Fibroblast of gingiva (primary cell): ENCODE measurements around the gene PTH1R.

Source experiments
- DNase-seq: peaks from one replicate; pipeline ENCODE4 v3.0.0-alpha.2; 2011; ENCODE audit warnings: low read depth

Gene PTH1R

GRCh38 chr3:46883054-46883829 lies 5.7 kb downstream of the PTH1R start:
- DNase-seq = peak; percentile 25

DNA sequence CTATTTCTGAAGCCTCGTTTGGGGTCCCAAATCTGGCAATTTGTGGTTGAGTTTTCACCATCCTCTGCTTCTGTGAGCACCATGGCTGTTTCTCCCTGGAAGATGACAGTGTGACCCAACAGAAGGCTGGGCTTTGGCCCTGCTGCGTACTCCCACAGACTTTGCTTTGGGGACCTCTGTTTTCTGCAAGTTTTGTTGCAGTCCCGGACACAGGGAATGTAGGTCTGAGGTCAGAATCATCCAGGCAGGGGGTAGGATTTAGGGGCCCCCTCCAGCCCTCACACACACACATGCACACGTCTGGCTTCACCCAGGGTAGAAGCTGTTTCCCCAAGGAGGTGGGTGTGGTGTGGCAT lies 6.3 kb downstream of the PTH1R start:
- no peak for DNase-seq

GRCh38 chr3:46884427-46884826 lies 6.9 kb downstream of the PTH1R start:
- DNase-seq = no peak

DNA sequence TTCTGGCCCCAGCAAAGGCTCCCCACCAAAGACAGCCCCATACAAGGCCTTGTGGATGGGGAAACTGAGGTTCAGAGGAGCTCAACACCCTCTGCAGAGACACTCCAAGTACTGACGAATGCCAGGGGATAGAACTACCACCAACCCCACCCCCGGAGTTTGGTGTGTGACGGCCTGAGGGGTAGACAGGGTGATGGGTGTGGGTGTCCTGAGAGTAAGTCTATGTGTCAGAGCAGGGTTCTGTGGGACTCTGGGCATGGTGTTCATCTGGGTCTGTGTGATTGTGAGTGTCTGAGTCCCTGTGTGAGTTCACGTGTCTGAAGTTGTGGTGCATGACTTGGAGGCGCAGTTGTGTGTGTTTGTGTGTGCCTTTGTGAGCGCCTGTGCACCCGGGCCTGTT lies 7.4 kb downstream of the PTH1R start:
- no peak for DNase-seq

DNA sequence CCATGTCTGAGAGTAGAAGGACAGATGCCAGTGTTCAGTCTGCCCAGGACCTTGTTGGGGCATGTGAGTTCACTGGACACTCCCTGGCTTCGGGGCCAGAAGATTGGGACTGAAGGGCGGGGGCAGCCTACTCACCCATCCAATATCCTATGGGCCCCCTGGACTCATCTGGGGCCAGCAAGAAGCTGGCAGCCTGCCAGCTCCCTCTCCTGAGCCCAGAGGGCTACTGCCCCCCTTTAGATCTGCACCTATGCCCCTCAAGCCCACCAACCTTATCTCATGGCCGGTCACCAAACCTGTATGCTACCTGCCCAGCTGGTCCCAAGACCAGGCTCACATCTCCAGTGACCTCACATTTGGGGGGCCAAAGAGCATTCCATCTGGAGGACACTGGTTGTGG lies 8.1 kb downstream of the PTH1R start:
- no peak for DNase-seq

DNA sequence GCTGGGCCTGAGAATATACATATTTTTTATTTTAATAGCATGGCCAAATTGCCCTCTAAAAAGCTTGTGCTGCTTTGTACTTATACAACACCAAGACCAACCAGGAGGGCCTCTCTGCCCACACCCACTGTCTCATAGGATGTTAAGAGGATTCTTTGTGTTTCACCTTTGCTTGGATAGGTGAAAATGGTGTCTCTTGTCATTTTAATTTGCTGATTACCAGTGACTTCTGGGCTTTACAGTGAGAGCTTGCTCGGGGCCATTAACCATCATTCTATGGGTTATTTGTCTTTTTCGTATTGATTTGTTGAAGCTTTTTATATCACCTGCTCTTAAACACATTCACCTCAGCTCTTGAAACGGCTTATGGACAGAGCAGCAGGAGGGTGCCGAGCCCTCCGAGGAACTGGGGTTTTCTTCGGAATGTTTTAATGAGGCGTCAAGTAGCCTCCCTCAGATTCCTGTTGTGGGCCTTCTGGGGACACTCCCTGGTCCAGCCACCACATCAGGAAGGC lies 10.5 kb downstream of the PTH1R start:
- no peak for DNase-seq

DNA sequence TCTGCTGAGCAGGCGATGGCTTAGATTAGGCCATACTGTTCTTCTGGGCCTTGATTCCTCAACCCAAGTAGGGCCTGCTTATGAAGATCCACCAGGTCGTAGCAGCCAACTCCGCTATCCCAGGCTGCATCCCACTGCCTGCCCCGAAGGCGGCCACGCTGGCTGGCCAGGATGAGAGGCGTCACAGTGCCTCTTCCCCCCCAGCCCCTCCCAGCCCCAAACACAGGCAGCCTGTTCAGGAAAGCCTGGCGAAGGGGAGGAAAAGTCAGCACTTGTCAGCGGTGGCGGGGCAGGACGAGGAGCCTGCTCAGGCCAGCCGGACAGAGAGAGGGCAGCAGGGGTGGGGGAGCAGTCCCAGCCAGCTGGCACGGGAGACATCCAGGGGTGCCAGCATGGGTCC lies 11.2 kb downstream of the PTH1R start:
- no peak for DNase-seq

GRCh38 chr3:46889381-46890110 lies 12.0 kb downstream of the PTH1R start:
- no peak for DNase-seq

- DNase-seq = no peak
Measured at GRCh38 chr3:46890132-46890531, 12.6 kb downstream of the PTH1R start.

DNA sequence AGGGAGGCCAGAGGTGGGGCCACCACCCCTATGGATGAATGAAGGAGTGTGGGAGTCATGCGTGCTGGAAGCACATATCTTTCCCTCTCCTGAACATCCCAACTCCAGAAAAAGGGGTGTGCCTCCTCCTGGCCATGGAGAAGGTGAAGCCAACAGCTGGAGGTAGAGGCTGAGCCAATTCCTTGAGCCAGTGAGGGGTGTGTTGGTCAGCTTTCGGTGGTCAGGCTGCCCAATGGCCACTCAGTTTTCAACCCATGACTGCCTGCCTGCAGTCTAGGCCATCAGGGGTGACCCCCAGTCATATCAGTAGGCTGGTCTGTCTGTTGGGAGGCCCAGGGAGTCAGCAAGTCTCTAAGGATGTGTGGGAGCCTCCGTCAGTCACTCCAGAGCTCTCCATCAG lies 13.6 kb downstream of the PTH1R start:
- no peak for DNase-seq

DNA sequence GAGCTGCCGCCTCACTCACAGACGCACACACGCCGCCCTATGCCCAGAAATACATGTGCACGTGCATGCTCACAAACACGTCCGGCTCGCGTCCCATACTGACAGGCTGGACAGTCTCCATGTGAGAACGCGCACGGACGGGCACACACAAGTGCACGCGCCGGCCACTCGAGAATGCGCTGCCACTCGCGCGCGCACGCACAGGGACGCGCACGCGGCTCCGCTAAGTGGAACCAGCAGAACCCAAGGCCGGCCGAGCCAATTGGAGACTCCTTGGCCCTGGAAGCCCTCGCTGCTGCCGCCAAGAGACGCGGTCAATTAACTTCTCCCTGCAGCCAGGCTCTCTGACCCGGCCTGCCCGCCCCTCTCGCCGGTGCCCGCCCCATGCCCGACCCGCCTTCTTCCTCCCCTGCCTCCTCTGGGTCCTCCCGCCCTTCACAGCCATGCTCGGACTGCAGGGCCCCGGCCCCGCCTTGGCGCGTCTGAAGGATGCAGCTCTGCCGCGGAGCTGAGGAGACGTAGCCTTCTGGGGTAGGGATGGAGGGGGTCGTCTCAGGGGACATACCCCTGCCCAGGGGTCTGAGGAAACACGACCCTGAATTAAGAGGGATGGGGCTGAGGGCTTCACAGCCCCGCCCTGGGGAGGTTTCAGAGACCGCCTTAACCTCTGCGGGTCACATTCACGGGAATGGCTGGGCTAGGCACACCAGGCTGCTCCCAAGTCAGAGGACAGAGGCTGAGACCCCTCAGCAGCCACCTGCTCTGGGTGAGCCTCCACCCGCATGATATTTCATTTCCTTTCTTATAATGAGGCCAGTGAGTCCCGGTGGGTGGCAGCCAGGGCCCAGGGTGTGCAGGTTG lies 15.0 kb downstream of the PTH1R start:
- DNase-seq = peak; percentile 86

GRCh38 chr3:46893146-46893748 lies 15.7 kb downstream of the PTH1R start:
- DNase-seq = no peak

- no peak for DNase-seq
Measured at GRCh38 chr3:46893763-46894162, 16.2 kb downstream of the PTH1R start.

GRCh38 chr3:46894256-46894655 lies 16.7 kb downstream of the PTH1R start:
- no peak for DNase-seq

GRCh38 chr3:46895204-46895660 lies 17.7 kb downstream of the PTH1R start:
- DNase-seq = peak; percentile 28

- no peak for DNase-seq
Measured at GRCh38 chr3:46895761-46896160, 18.2 kb downstream of the PTH1R start.

DNA sequence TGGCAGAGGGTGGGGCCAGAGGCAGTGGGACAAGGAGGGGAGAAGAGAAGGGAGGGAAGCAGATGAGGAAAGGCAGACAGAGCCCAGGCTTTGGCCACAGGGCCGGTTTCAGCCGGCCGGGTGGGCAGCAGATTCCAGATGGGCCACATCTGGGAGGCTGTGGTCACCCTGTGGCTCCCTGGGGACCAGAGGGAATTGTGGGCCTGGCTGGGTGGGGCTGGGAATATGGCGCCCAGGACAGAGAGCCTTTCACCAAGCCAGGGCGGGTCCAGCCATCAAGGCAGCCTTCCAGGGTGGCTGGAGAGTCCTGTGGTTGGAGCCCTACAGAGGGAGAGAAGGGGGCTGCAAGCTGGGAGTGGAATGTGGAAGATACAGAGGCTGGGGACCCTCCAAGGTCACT lies 18.9 kb downstream of the PTH1R start:
- DNase-seq = peak; percentile 13

GRCh38 chr3:46897031-46897430 lies 19.5 kb downstream of the PTH1R start:
- no peak for DNase-seq

GRCh38 chr3:46897829-46898320 lies 20.4 kb downstream of the PTH1R start:
- DNase-seq = no peak

GRCh38 chr3:46898321-46899150 lies 21.0 kb downstream of the PTH1R start:
- no peak for DNase-seq
